Activated CD4-positive, CD25-positive, alpha-beta regulatory T cell treated with anti-CD3 and anti-CD28 coated beads, Interleukin-2, amount 50 U/mL, for 72 hours (primary cell): ENCODE data around the gene CPSF7.

ENCODE experiments used
- DNase-seq: peaks from one replicate; pipeline ENCODE4 v3.0.0; 2021

CPSF7 gene

GRCh38 chr11:61353131-61354067 lies 76.4 kb downstream of the CPSF7 start:
- DNase-seq, result no peak
